Embryonic facial prominence (tissue), 1 donor: ENCODE results near the gene CARD11.

Experiments used
- DNase-seq: peaks from one replicate; pipeline ENCODE4 v3.0.0-alpha.2; 2016; ENCODE audit errors: extremely low spot score

The CARD11 gene

GRCh38 chr7:2906197-2906931 is 137.3 kb downstream of the CARD11 start:
- DNase-seq = no peak

GRCh38 chr7:2905500-2905899 is 138.2 kb downstream of the CARD11 start:
- no peak for DNase-seq

GRCh38 chr7:2905027-2905426 is 138.6 kb downstream of the CARD11 start:
- no peak for DNase-seq

- no peak for DNase-seq
These were observed 139.5 kb downstream of the CARD11 start for GRCh38 chr7:2904202-2904601.

- DNase-seq = no peak
These were observed 139.9 kb downstream of the CARD11 start for GRCh38 chr7:2903682-2904162.

- no peak for DNase-seq
These were observed 146.6 kb downstream of the CARD11 start for GRCh38 chr7:2897023-2897422.

- no peak for DNase-seq
These were observed 147.5 kb downstream of the CARD11 start for GRCh38 chr7:2896131-2896530.

- no peak for DNase-seq
These were observed 149.3 kb downstream of the CARD11 start for GRCh38 chr7:2894118-2894940.

GRCh38 chr7:2893411-2893861 is 150.2 kb downstream of the CARD11 start:
- DNase-seq = no peak

GRCh38 chr7:2892549-2892948 is 151.1 kb downstream of the CARD11 start:
- DNase-seq = no peak

- DNase-seq = no peak
These were observed 155.9 kb downstream of the CARD11 start for GRCh38 chr7:2887816-2888215.

- DNase-seq = peak; percentile 78
These were observed 156.8 kb downstream of the CARD11 start for GRCh38 chr7:2886900-2887299.

- no peak for DNase-seq
These were observed 157.3 kb downstream of the CARD11 start for GRCh38 chr7:2886391-2886790.

GRCh38 chr7:2884161-2884560 is 159.5 kb downstream of the CARD11 start:
- DNase-seq = no peak

- no peak for DNase-seq
These were observed 160.6 kb downstream of the CARD11 start for GRCh38 chr7:2883101-2883500.

GRCh38 chr7:2882111-2882510 is 161.6 kb downstream of the CARD11 start:
- DNase-seq = no peak

GRCh38 chr7:2880874-2881533 is 162.7 kb downstream of the CARD11 start:
- no peak for DNase-seq

GRCh38 chr7:2880051-2880450 is 163.6 kb downstream of the CARD11 start:
- no peak for DNase-seq

- DNase-seq = no peak
These were observed 164.3 kb downstream of the CARD11 start for GRCh38 chr7:2879354-2879753.

- no peak for DNase-seq
These were observed 165.4 kb downstream of the CARD11 start for GRCh38 chr7:2878306-2878705.

- no peak for DNase-seq
These were observed 167.5 kb downstream of the CARD11 start for GRCh38 chr7:2876031-2876731.
